ENCODE data around the gene TLE5.

TLE5 gene

GRCh38 chr19:3062165-3063105, at the start of gene TLE5:
Gene TLE5, minus strand, starts transcription at chr19:3062495. Its CDS starts 295 bp downstream, at chr19:3062200.
- no peak for DNase-seq (ENCODE audit: low read depth)

DNA sequence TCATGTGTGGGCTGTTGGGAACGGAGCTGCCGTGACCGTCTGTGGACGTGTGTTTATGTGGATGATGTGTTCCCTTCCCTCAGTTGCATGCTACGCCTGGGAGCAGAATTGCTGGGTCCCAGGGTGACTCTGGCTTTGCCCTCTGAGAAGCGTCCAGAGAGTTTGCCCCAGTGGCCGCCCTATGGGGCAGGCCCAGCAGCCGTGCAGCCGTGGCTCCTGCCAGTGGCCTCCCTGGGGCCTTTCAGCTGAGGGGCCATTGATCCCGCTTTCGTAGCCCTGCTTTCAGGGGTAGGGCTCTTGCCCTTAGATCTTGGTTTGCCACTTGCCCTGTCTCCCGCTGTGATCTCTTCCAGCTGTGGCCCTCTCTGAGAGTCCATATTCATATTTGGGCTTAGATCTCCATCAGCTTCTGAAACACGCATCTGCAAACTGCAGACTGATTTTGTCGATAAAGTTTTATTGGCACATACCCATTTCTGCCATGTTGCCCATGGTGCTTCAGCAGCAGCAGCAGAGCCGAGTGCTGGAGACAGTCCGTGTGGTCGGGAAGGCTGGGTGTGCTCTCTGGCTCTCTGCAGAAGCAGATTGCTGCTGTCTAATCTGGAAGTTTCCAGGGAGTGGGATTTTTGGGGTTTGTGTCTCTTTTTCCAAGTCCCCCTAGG, 49.4 kb upstream of the TLE5 start:
- DNase-seq (ENCODE audit: low read depth) = no peak

DNA sequence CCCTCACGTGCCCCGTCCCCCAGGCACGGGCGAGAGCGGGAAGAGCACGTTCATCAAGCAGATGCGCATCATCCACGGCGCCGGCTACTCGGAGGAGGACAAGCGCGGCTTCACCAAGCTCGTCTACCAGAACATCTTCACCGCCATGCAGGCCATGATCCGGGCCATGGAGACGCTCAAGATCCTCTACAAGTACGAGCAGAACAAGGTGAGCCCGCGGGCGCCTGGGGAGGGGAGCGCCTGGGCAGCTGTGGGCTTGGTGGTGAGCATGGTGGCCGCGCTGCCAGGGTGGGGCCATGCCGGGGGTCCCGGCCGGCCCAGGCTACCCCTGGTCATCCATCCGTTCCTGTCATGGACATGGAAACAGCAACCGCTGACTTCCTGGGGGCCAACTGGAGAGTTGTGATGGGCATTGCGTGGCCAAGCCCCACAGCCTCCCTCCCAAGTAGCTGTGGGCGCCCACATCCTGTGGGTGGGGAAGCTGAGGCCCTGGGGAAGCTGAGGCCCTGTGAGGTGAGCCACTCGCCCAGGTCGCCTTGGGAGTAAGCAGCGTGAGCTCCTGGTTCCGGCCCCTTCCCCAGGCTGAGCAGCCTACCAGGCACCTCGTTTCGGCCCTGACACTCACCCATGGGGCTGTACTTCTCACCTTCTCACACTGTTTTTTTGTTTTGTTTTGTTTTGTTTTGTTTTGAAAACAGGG, 48.0 kb upstream of the TLE5 start:
- DNase-seq (ENCODE audit: low read depth) = no peak

GRCh38 chr19:3109491-3109890, 47.2 kb upstream of the TLE5 start:
- no peak for DNase-seq (ENCODE audit: low read depth)

DNA sequence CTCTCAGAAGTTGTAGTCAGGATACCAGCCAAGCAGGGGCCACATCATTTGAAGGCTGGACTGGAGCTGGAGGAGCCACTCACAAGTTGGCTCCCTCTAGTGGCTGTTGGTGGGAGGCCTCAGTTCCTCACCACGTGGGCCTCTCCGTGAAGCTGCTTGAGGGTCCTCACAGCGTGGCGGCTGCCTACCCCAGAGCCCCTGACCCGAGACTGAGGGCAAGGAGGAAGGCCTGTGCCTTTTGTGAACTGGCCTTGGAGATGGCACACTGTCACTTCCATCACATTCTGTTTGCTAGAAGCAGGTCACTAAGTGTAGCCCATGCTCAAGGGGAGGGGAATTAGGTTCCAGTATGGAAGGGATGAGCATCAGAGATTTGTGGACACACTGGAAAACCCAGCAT, 46.5 kb upstream of the TLE5 start:
- DNase-seq (ENCODE audit: low read depth) = no peak

DNA sequence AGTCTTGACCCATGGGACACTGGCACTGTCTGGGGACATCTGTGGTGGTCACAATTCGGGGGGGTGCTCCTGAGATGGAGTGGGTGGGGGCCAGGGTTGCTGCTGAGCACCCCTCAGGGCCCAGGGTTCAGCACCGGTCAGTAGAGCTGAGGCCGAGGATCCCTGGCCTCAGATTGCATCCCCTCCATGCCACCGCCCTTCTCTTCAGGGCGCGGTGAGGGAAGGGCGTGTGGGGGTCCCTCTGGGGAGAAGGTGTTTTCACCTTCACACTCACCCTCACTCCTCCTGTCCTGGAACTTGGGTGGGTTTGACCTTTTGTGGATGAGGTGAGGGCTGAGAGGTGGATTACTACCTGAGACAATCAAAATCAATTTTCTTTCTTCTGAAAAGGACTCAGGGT, 45.4 kb upstream of the TLE5 start:
- DNase-seq (ENCODE audit: low read depth) = no peak

- DNase-seq (ENCODE audit: low read depth) = no peak
Measured at GRCh38 chr19:3106509-3107141, 44.3 kb upstream of the TLE5 start.

- no peak for DNase-seq (ENCODE audit: low read depth)
Measured at GRCh38 chr19:3105641-3106508, 43.6 kb upstream of the TLE5 start.

- no peak for DNase-seq (ENCODE audit: low read depth)
Measured at GRCh38 chr19:3104708-3104983, 42.4 kb upstream of the TLE5 start.

DNA sequence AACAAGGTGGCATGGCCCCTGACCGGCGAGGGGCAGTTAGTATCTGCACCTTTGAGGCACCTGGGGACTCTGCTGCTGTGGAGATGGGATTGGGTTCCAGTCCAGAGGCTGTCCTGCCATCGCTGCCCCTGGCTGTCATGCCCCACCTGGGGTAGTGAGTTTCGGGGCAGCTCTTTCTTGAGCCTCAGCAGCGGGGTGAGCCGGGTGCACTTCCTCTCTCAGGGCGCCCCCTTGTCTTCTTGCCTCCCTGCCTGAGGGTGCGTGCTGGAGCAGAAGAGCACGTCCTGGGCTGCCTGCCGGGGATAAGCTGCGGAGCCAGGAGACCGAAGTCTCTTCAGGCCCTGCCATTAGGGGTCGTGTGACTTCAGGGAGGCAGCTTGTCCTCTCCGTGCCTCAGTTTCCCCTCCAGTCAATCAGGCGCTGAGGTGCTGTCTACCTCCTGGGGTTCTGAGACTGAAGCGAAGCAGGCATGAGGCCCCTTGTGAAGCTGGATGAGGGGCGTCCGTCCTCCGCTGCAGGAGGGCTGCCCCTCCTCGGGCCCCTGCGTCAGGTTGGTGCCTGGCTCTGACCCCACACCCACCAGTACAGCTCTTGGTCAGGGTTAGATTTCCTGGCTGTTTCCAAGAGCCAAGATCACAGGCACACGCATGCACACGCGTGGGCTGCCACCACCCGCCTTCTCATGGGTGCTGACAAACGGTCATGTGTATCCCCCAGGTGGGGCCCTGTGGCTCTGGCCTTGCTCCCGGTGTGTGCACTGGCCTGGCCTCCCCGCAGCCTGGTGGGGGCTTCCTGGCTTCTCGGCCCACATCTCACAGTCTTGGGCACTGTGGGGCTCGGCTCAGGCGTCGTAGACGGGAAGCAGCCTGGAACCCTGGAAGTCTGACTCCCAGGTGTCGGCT, 40.2 kb upstream of the TLE5 start:
- DNase-seq (ENCODE audit: low read depth) = no peak

DNA sequence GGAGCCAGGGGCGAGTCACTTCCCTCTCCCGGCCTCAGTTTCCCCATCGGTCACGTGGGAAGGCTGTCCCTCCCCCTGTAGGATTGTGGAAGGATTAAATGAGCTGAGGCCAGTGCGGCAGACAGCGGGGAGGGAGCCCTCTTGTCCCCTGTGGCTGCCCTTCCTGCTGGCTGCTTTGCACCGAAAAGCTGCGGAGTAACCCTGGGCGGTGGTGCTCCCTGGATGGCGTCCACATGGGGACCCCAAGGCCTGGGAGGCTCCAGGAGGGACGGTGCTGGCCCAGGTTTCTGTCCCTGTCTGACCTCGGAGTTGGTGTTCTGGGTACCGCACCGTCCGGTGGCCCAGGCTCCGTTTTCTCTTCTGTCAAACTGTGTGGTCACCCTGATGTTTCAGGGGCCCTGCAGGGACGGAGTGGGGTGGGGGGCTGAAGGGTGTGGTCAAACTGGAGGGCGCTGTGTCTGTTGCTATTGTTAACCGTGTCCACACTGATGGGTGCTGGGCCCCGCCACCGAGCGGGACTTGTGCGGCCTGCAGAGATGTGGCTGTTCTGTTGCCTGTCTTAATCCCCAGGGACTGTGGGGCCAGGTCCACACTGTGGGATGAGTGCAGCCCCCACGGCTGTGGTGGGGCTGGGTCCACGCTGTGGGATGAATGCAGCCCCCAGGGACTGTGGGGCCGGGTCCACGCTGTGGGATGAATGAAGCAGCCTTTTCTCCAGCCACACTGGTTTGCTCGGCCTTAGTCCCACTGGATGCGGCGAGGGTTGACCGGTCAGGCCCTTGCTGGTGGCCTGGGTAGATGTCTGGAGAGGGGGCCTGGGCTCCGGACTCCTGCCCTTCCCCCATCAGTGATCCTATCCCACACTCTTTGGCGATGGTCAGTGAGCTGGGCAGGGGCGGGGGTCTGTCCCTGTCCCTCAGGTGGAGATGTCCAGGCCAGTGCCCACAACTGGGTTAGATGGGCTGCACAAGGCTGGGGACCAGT, 38.7 kb upstream of the TLE5 start:
- no peak for DNase-seq (ENCODE audit: low read depth)

GRCh38 chr19:3100331-3100730, 38.0 kb upstream of the TLE5 start:
- no peak for DNase-seq (ENCODE audit: low read depth)

GRCh38 chr19:3099347-3100145, 37.3 kb upstream of the TLE5 start:
- DNase-seq (ENCODE audit: low read depth) = no peak

DNA sequence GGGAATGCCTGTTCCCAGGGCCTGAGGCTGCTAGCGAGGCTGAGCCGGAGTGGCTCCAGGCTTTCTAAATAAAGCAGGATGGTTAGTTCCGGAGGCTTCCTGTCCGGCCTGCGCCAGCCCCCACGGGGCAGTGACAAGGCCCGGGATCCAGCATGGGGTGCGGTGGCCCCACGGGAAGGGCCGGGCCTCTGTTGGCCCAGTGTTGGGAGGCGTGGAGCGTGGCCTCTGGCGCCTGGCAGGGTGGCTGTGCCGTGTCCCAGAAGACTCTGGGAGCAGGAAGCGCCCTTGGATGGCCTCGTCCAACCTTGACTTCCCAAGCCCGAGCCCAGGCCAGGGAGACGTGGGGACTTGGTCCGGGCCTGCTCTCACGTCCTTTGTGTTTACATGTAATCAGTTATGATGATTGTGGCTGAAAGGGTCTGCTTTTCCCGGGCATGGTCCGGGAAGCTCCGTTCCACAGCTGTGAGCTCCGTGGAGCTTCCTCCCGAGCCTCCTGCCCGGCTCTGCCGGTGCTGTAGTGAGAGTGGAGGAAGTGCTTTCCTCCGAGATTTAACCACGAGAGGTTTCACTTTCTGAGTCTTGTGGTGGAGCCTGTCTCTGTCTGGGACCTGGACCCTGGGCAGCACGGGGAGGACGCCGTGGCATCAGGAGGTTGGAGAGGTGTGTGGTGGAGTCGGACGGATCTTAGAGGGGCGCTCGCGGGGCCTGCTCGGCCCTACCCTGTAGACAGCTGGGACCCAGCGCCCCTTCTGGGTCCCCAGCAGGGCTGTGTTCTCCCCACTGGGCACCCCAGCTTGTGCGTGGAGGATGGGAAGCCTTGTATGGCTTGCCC, 36.4 kb upstream of the TLE5 start:
- DNase-seq (ENCODE audit: low read depth) = no peak

DNA sequence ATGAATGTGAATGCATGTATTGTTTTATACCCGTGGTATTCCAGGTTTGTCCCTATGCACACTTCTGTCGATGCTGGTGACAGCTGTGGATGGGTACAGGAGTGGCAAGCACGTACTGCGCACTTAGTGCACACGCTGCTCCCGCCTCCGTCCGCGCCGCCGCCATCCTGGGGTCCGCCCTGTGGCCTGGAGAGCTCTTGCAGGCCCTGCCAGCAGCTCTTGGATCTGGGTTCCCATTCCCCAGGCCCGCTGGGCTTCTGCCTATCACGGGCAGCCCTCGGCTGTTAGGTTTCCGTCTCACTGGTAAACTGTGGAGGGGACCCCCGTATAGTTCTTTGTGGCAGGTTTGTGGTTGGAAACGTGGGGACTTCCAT, 35.8 kb upstream of the TLE5 start:
- DNase-seq (ENCODE audit: low read depth) = no peak

DNA sequence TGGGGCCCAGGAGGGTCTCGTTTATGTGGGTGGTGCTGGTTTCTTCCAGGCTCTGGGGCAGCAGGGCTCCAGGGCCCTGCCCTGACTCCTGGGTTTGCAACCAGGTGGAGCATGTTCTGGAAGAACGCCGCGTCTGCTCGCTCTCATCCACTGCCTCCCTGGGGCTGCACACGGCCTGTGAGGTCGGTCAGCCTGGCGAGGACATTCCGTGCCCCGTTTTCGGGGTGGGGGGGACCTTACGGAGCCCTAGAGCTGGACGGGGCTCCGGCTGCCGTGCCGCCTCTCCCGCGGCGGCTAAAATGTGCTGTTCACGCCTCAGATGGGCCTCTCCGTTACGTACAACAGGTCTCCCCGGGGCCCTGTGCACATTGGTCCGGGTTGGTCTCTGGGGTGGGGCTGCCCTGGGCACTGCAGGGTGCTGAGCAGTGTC, 35.2 kb upstream of the TLE5 start:
- DNase-seq (ENCODE audit: low read depth) = no peak

- no peak for DNase-seq (ENCODE audit: low read depth)
Measured at GRCh38 chr19:3096902-3097326, 34.6 kb upstream of the TLE5 start.
